HepG2 (cell line): Measurements from ENCODE around the gene ICE2. TPM values are rescaled to one million over a fixed set of nuclear protein-coding genes. Genes with fewer than 3 reads are reported as not detected.

Experiments
- ASH2L ChIP-seq: fragments of 300-600, 200-600 bp; sonication (generic); IDR thresholded peaks from 2 replicates; pipeline ENCODE4 v1.7.0; 2017; ENCODE audit warnings: low read depth, mild to moderate bottlenecking, moderate library complexity, mixed read lengths, low read length; ENCODE audit not compliant: insufficient read length
- ATAD3A ChIP-seq: sonication (generic); formaldehyde crosslinking; IDR thresholded peaks from 2 replicates; pipeline ENCODE4 v1.4.0; 2020; ENCODE audit warnings: missing genetic modification reagents
- CEBPB ChIP-seq: IDR thresholded peaks from 2 replicates; pipeline ENCODE4 v1.6.1; 2011; ENCODE audit warnings: low read depth, low read length, improper control_type of control experiment, borderline replicate concordance
- EEA1 ChIP-seq: sonication (generic); formaldehyde crosslinking; IDR thresholded peaks from 2 replicates; pipeline ENCODE4 v1.5.1; 2020; ENCODE audit warnings: mild to moderate bottlenecking, missing genetic modification reagents, borderline replicate concordance
- NFE2 ChIP-seq: sonication (generic); formaldehyde crosslinking; IDR thresholded peaks from 2 replicates; pipeline ENCODE4 v1.4.0; 2020; ENCODE audit warnings: missing genetic modification reagents
- SP5 ChIP-seq: IDR thresholded peaks from 2 replicates; pipeline ENCODE4 v1.6.1; 2016; ENCODE audit warnings: low read depth, borderline replicate concordance
- TAF15 ChIP-seq: fragments of 200-400 bp; formaldehyde crosslinking; IDR thresholded peaks from one replicate; pipeline ENCODE4 v1.6.1; 2018; ENCODE audit warnings: mild to moderate bottlenecking, low read depth, low read length; ENCODE audit not compliant: poor library complexity, severe bottlenecking
- TBX2 ChIP-seq: sonication (generic); formaldehyde crosslinking; IDR thresholded peaks from 2 replicates; pipeline ENCODE4 v1.5.0; 2020; ENCODE audit warnings: missing genetic modification reagents, mild to moderate bottlenecking, borderline replicate concordance
- TGIF2 ChIP-seq: IDR thresholded peaks from 2 replicates; pipeline ENCODE4 v1.6.1; 2016; ENCODE audit warnings: control low read depth, missing compliant biosample characterization
- TP53 ChIP-seq: sonication (generic); formaldehyde crosslinking; conservative IDR thresholded peaks from 2 replicates; pipeline ENCODE4 v1.4.0; 2020; ENCODE audit warnings: missing genetic modification reagents
- ZFP62 ChIP-seq: sonication (generic); formaldehyde crosslinking; IDR thresholded peaks from 2 replicates; pipeline ENCODE4 v1.4.0; 2020; ENCODE audit warnings: missing genetic modification reagents
- ZNF44 ChIP-seq: sonication (generic); formaldehyde crosslinking; IDR thresholded peaks from 2 replicates; pipeline ENCODE4 v1.5.1; 2020; ENCODE audit warnings: mild to moderate bottlenecking, missing genetic modification reagents
- ZNF563 ChIP-seq: sonication (generic); formaldehyde crosslinking; IDR thresholded peaks from 2 replicates; pipeline ENCODE4 v1.8.0; 2022; ENCODE audit warnings: mild to moderate bottlenecking, moderate library complexity, missing genetic modification reagents
- ZNF605 ChIP-seq: sonication (generic); formaldehyde crosslinking; IDR thresholded peaks from 2 replicates; pipeline ENCODE4 v1.8.0; 2022; ENCODE audit warnings: mild to moderate bottlenecking, missing genetic modification reagents
- ZNF615 ChIP-seq: sonication (generic); formaldehyde crosslinking; IDR thresholded peaks from 2 replicates; pipeline ENCODE4 v1.5.0; 2020; ENCODE audit warnings: mild to moderate bottlenecking, missing genetic modification reagents, borderline replicate concordance
- ZNF644 ChIP-seq: IDR thresholded peaks from 2 replicates; pipeline ENCODE4 v1.6.1; 2016; ENCODE audit warnings: low read depth
- ZNF672 ChIP-seq: sonication (generic); formaldehyde crosslinking; IDR thresholded peaks from 2 replicates; pipeline ENCODE4 v1.8.1; 2022; ENCODE audit warnings: missing genetic modification reagents
- ZNF841 ChIP-seq: sonication (generic); formaldehyde crosslinking; IDR thresholded peaks from 2 replicates; pipeline ENCODE4 v1.8.1; 2023; ENCODE audit warnings: missing genetic modification reagents, borderline replicate concordance
- polyA plus RNA-seq, 8 experiments: library from polyadenylated mRNA; depleted of rRNA in 3 of 8; stranded (reverse) in 7 of 8; unstranded in 1 of 8; fragments of >200 nt; fragmentation: Illumina TruSeq in 4 of 8; extraction: Trizol in 4 of 8; gene quantifications; 2 replicates each; pipeline versions ENCODE4 v1.2.1 to v1.2.3, GENCODE V29; 2011 to 2016; ENCODE audit warnings: low read depth in 4 of 8, missing spikeins in 1 of 8, mixed read lengths in 1 of 8; ENCODE audit not compliant: insufficient read depth in 1 of 8
- total RNA-seq, 5 experiments: library from RNA; depleted of rRNA; stranded (reverse); fragments of >200 nt; fragmentation: Illumina TruSeq; extraction: Trizol; gene quantifications; 2 replicates each; pipeline ENCODE4 v1.2.3, GENCODE V29; 2016; ENCODE audit warnings: low read depth in 1 of 5
- TF ChIP-seq, protein P1 (sequence below): sonication (generic); formaldehyde crosslinking; IDR thresholded peaks from 2 replicates; pipeline ENCODE4 v1.4.0; 2020; ENCODE audit warnings: missing genetic modification reagents, borderline replicate concordance
- TF ChIP-seq, protein P2 (sequence below): sonication (generic); formaldehyde crosslinking; IDR thresholded peaks from 2 replicates; pipeline ENCODE4 v1.8.0; 2022; ENCODE audit warnings: missing genetic modification reagents, mild to moderate bottlenecking, moderate library complexity, borderline replicate concordance
- TF ChIP-seq, protein P3 (sequence below): sonication (generic); formaldehyde crosslinking; IDR thresholded peaks from 2 replicates; pipeline ENCODE4 v1.4.0; 2020; ENCODE audit warnings: mild to moderate bottlenecking, low read depth, missing genetic modification reagents
- TF ChIP-seq, protein P4 (sequence below): IDR thresholded peaks from 2 replicates; pipeline ENCODE4 v1.6.1; 2018; ENCODE audit warnings: missing genetic modification reagents, mild to moderate bottlenecking, missing compliant biosample characterization

ICE2 gene
- total and polyA plus RNA-seq, 2 of the 13 experiments (the other 11 are each of a cell fraction or from before 2014, with no cell fraction given), result 24.8 to 26.4 TPM

DNA sequence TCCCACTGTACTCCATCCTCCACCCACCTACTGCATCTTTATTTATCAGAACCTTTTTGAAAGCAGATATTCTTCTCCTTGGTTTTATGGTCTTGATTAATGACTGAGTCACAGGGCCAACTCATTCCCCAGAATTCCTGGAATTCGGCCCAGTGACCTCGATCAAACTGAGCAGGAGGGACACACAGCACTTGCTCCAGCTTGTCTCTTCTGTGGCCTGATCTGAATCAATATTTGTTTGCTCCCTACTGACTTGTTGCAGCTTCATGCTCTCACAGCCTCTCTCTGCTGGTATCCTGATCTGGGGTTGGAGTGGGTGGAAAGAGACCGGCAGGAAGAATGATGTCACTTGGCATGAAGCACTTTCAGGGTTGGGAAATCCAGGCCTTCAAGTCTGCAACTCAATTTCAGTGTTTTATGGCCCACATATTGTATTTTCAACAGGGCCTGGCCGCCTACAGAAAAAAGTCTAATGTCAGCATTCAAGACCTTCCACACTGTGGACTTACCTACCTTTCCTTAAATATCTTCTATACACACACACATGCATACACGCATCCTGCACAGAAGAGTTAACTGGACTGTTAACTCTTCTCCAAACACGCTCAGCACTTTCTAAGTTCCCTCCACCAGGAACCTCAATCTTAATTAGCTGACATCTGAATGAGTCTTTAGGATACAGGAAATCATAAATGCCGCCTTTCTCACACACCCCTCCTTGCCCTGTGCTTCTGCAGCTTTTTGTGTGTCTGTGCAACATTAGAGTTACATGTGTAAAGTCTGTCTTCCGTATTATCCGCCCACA lies 85.8 kb downstream of the ICE2 start (continued):
- TF ChIP-seq TAF15 (no peak), ZNF672 (CRISPR knock-in tag) (no peak), ZNF44 (CRISPR knock-in tag) (no peak), ASH2L (peak; percentile 68), ZNF644 (CRISPR knock-in tag) (peak; percentile 91; the same call in 1 of the 2 replicates), TP53 (CRISPR knock-in tag) (no peak), ZFP62 (no peak), ZNF841 (CRISPR knock-in tag) (no peak), EEA1 (CRISPR knock-in tag) (no peak), SP5 (CRISPR knock-in tag) (peak; percentile 85), TGIF2 (CRISPR knock-in tag) (peak; percentile 84; the same call in 1 of the 2 replicates), ATAD3A (CRISPR knock-in tag) (no peak), TBX2 (CRISPR knock-in tag) (peak; percentile 82), ZNF615 (CRISPR knock-in tag) (no peak), CEBPB (peak; percentile 96), ZNF563 (CRISPR knock-in tag) (no peak), NFE2 (CRISPR knock-in tag) (no peak), ZNF605 (CRISPR knock-in tag) (peak; percentile 33; the same call in 1 of the 2 replicates)
- TF ChIP-seq, protein P1, sequence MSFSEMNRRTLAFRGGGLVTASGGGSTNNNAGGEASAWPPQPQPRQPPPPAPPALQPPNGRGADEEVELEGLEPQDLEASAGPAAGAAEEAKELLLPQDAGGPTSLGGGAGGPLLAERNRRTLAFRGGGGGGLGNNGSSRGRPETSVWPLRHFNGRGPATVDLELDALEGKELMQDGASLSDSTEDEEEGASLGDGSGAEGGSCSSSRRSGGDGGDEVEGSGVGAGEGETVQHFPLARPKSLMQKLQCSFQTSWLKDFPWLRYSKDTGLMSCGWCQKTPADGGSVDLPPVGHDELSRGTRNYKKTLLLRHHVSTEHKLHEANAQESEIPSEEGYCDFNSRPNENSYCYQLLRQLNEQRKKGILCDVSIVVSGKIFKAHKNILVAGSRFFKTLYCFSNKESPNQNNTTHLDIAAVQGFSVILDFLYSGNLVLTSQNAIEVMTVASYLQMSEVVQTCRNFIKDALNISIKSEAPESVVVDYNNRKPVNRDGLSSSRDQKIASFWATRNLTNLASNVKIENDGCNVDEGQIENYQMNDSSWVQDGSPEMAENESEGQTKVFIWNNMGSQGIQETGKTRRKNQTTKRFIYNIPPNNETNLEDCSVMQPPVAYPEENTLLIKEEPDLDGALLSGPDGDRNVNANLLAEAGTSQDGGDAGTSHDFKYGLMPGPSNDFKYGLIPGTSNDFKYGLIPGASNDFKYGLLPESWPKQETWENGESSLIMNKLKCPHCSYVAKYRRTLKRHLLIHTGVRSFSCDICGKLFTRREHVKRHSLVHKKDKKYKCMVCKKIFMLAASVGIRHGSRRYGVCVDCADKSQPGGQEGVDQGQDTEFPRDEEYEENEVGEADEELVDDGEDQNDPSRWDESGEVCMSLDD (CRISPR knock-in tag), result no peak
- TF ChIP-seq, protein P2, sequence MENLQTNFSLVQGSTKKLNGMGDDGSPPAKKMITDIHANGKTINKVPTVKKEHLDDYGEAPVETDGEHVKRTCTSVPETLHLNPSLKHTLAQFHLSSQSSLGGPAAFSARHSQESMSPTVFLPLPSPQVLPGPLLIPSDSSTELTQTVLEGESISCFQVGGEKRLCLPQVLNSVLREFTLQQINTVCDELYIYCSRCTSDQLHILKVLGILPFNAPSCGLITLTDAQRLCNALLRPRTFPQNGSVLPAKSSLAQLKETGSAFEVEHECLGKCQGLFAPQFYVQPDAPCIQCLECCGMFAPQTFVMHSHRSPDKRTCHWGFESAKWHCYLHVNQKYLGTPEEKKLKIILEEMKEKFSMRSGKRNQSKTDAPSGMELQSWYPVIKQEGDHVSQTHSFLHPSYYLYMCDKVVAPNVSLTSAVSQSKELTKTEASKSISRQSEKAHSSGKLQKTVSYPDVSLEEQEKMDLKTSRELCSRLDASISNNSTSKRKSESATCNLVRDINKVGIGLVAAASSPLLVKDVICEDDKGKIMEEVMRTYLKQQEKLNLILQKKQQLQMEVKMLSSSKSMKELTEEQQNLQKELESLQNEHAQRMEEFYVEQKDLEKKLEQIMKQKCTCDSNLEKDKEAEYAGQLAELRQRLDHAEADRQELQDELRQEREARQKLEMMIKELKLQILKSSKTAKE (CRISPR knock-in tag), result peak; percentile 79; the same call in 1 of the 2 replicates
- TF ChIP-seq, protein P3, sequence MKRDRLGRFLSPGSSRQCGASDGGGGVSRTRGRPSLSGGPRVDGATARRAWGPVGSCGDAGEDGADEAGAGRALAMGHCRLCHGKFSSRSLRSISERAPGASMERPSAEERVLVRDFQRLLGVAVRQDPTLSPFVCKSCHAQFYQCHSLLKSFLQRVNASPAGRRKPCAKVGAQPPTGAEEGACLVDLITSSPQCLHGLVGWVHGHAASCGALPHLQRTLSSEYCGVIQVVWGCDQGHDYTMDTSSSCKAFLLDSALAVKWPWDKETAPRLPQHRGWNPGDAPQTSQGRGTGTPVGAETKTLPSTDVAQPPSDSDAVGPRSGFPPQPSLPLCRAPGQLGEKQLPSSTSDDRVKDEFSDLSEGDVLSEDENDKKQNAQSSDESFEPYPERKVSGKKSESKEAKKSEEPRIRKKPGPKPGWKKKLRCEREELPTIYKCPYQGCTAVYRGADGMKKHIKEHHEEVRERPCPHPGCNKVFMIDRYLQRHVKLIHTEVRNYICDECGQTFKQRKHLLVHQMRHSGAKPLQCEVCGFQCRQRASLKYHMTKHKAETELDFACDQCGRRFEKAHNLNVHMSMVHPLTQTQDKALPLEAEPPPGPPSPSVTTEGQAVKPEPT (CRISPR knock-in tag), result no peak
- TF ChIP-seq, protein P4, sequence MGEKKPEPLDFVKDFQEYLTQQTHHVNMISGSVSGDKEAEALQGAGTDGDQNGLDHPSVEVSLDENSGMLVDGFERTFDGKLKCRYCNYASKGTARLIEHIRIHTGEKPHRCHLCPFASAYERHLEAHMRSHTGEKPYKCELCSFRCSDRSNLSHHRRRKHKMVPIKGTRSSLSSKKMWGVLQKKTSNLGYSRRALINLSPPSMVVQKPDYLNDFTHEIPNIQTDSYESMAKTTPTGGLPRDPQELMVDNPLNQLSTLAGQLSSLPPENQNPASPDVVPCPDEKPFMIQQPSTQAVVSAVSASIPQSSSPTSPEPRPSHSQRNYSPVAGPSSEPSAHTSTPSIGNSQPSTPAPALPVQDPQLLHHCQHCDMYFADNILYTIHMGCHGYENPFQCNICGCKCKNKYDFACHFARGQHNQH (CRISPR knock-in tag), result peak; percentile 96
